Brain microvascular endothelial cell (primary cell): Measurements from ENCODE around the gene SRSF9.

Source experiments
- DNase-seq: peaks from one replicate; pipeline ENCODE4 v3.0.0-alpha.2; 2020
- H3K27ac ChIP-seq: fragments of 250-450 bp; sonication (Bioruptor Pico); 2 replicates; pipeline ENCODE4 v1.5.1; 2020; ENCODE audit warnings: mild to moderate bottlenecking, moderate library complexity
- H3K27me3 ChIP-seq: fragments of 250-450 bp; sonication (Bioruptor Pico); replicated peaks from 2 replicates; pipeline ENCODE4 v1.5.1; 2020; ENCODE audit warnings: mild to moderate bottlenecking
- H3K36me3 ChIP-seq: fragments of 250-450 bp; sonication (Bioruptor Pico); replicated peaks from 2 replicates; pipeline ENCODE4 v1.5.1; 2020; ENCODE audit warnings: mild to moderate bottlenecking
- H3K4me3 ChIP-seq: 2 replicates; pipeline ENCODE4 v1.5.1; 2011; ENCODE audit warnings: low read depth, mild to moderate bottlenecking, control low read depth, low read length, moderate library complexity
- CTCF ChIP-seq: IDR thresholded peaks from 2 replicates; pipeline ENCODE4 v1.5.1; 2011; ENCODE audit warnings: low read depth, mild to moderate bottlenecking, moderate library complexity, low read length, control low read depth, inconsistent platforms; ENCODE audit errors: missing control alignments
- in situ Hi-C: cut with HindIII; loops from 2 replicates; pipeline ENCODE4 v1.10.0; 2017; ENCODE audit warnings: low sequenced_read_pairs, low pct_ligation_motif_present

The SRSF9 gene

GRCh38 chr12:120475643-120476042, 6.1 kb upstream of the SRSF9 start:
- no peak for DNase-seq
- TF ChIP-seq CTCF = no peak
- in situ Hi-C loops = no loop called here
- H3K27ac ChIP-seq = no peak overlapping the region
- no peak overlapping the region for H3K4me3 ChIP-seq
- H3K36me3 ChIP-seq = no peaks in the 10 kb centered on the region
- H3K27me3 ChIP-seq = no peaks in the 10 kb centered on the region

- TF ChIP-seq CTCF = no peak
- no peaks in the 10 kb centered on the region for H3K27me3 ChIP-seq
- no peaks in the 10 kb centered on the region for H3K36me3 ChIP-seq
- in situ Hi-C loops = no loop called here
- no peak overlapping the region for H3K27ac ChIP-seq
- DNase-seq = peak; percentile 66
- no peak overlapping the region for H3K4me3 ChIP-seq
These were observed 5.0 kb upstream of the SRSF9 start for GRCh38 chr12:120474616-120474960.

GRCh38 chr12:120473807-120474615, 4.5 kb upstream of the SRSF9 start:
- in situ Hi-C loops = no loop called here
- no peak for DNase-seq
- TF ChIP-seq CTCF = no peak
- no peaks in the 10 kb centered on the region for H3K36me3 ChIP-seq
- no peak overlapping the region for H3K4me3 ChIP-seq
- H3K27ac ChIP-seq = no peak overlapping the region
- no peaks in the 10 kb centered on the region for H3K27me3 ChIP-seq

- H3K27ac ChIP-seq = no peak overlapping the region
- TF ChIP-seq CTCF = no peak
- no peaks in the 10 kb centered on the region for H3K27me3 ChIP-seq
- no peak overlapping the region for H3K4me3 ChIP-seq
- in situ Hi-C loops = no loop called here
- no peaks in the 10 kb centered on the region for H3K36me3 ChIP-seq
- DNase-seq = no peak
These were observed 3.0 kb upstream of the SRSF9 start for GRCh38 chr12:120472521-120472920.

- peak overlapping the region; percentile 76 for H3K27ac ChIP-seq
- no peak for DNase-seq
- H3K4me3 ChIP-seq = peak overlapping the region; percentile 91
- peaks cover 18% of the 10 kb centered on the region for H3K36me3 ChIP-seq
- in situ Hi-C loops = no loop called here
- TF ChIP-seq CTCF = no peak
- H3K27me3 ChIP-seq = no peaks in the 10 kb centered on the region
These were observed 719 bp upstream of the SRSF9 start for GRCh38 chr12:120470150-120470784.
